Peyer's patch (tissue), 4 donors: ENCODE measurements around the gene STRIP1.

Experiments used
- POLR2A ChIP-seq, 2 donors: fragments of 450-650 bp; IDR thresholded peaks; one replicate each; pipeline ENCODE4 v1.5.1; 2017; ENCODE audit warnings: antibody characterized with exemption in 2 of 2, mild to moderate bottlenecking in 2 of 2, moderate library complexity in 2 of 2
- TF ChIP-seq, protein P1 (sequence below), 6 experiments: fragments of 450-650 bp in 4 of 6; fragments of 200-600 bp in 2 of 6; sonication (generic) in 1 of 6; IDR thresholded peaks; one replicate each; pipeline ENCODE4 v1.5.1; 2017 to 2019; ENCODE audit warnings: antibody characterized with exemption in 6 of 6, mild to moderate bottlenecking in 3 of 6, moderate library complexity in 1 of 6

DNA sequence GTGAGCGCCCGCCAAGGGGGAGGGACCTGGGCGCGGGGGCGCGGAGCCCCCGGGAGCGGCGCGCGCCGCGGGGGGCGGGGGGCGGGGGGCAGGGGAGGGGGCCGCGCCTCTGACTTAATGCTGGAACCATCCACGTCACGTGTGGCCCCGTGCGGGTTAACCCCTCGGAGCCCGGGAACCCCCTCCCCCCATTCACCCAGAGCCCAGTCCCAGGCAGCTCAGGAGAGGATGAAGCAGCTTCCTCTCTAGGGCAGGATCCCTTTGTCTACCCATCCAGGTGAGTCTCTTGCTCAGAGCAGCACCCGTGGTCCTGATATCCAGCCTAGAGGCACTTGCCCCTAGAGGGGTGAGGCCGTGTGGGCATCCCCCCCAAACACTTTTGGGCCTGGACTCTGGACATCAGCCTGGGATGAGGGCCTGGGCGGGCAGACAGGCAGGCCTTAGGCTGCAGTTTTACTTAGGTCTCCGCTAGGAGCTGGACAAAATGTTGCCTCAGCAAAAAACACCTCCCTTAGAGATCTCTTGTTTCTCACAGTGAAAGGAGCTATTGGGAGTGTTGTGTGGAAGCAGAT, 36.3 kb downstream of the STRIP1 start, which contains the start of gene ALX3:
- TF ChIP-seq, protein P1, sequence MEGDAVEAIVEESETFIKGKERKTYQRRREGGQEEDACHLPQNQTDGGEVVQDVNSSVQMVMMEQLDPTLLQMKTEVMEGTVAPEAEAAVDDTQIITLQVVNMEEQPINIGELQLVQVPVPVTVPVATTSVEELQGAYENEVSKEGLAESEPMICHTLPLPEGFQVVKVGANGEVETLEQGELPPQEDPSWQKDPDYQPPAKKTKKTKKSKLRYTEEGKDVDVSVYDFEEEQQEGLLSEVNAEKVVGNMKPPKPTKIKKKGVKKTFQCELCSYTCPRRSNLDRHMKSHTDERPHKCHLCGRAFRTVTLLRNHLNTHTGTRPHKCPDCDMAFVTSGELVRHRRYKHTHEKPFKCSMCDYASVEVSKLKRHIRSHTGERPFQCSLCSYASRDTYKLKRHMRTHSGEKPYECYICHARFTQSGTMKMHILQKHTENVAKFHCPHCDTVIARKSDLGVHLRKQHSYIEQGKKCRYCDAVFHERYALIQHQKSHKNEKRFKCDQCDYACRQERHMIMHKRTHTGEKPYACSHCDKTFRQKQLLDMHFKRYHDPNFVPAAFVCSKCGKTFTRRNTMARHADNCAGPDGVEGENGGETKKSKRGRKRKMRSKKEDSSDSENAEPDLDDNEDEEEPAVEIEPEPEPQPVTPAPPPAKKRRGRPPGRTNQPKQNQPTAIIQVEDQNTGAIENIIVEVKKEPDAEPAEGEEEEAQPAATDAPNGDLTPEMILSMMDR (IDR thresholded peaks at IDR 0.05): no peak
- TF ChIP-seq POLR2A (IDR thresholded peaks at IDR 0.05): no peak
